Karpas-422 (cell line): Measurements from ENCODE around the gene FCF1. TPM values are rescaled to one million over a fixed set of nuclear protein-coding genes. Genes with fewer than 3 reads are reported as not detected.

Source experiments
- DNase-seq: peaks from one replicate; pipeline ENCODE4 v3.0.0-alpha.2; 2015
- H2AFZ ChIP-seq: fragments of 200-600 bp; sonication (generic); 2 replicates; pipeline ENCODE4 v1.6.1; 2014; ENCODE audit warnings: antibody characterized with exemption, low read length, mixed read lengths
- H3K27ac ChIP-seq: fragments of 200-600 bp; sonication (generic); 2 replicates; pipeline ENCODE4 v1.5.1; 2014; ENCODE audit warnings: mild to moderate bottlenecking, low read length, moderate library complexity
- H3K27me3 ChIP-seq: fragments of 200-600 bp; sonication (generic); 2 replicates; pipeline ENCODE4 v1.6.1; 2014; ENCODE audit warnings: low read length, mixed read lengths
- H3K36me3 ChIP-seq: fragments of 200-600 bp; sonication (generic); 2 replicates; pipeline ENCODE4 v1.6.1; 2014; ENCODE audit warnings: low read length, mixed read lengths; ENCODE audit not compliant: insufficient read depth
- H3K4me1 ChIP-seq: fragments of 200-600 bp; sonication (generic); 2 replicates; pipeline ENCODE4 v1.6.1; 2014; ENCODE audit warnings: mild to moderate bottlenecking, low read length, mixed read lengths
- H3K4me2 ChIP-seq: fragments of 200-600 bp; sonication (generic); 2 replicates; pipeline ENCODE4 v1.6.1; 2014; ENCODE audit warnings: low read length, low read depth, mild to moderate bottlenecking; ENCODE audit not compliant: poor library complexity, severe bottlenecking
- H3K4me3 ChIP-seq: fragments of 200-600 bp; sonication (generic); 2 replicates; pipeline ENCODE4 v1.5.1; 2014; ENCODE audit warnings: mild to moderate bottlenecking, antibody characterized with exemption, low read length, mixed read lengths
- H3K79me2 ChIP-seq: fragments of 200-600 bp; sonication (generic); 2 replicates; pipeline ENCODE4 v1.6.1; 2014; ENCODE audit warnings: mild to moderate bottlenecking, low read length, mixed read lengths
- H3K9ac ChIP-seq: fragments of 200-600 bp; sonication (generic); 2 replicates; pipeline ENCODE4 v1.6.0; 2014; ENCODE audit warnings: low read length
- H3K9me2 ChIP-seq: fragments of 200-600 bp; sonication (generic), shearing (Covaris generic); replicated peaks from 2 replicates; pipeline ENCODE4 v1.6.0; 2014; ENCODE audit warnings: mild to moderate bottlenecking, low read length, moderate library complexity; ENCODE audit not compliant: insufficient read depth
- H3K9me3 ChIP-seq: fragments of 300-700, 200-600 bp; sonication (generic); 2 replicates; pipeline ENCODE4 v1.6.1; 2014; ENCODE audit warnings: low read length, mixed read lengths
- H4K20me1 ChIP-seq: fragments of 200-600 bp; sonication (generic); 2 replicates; pipeline ENCODE4 v1.6.1; 2014; ENCODE audit warnings: mild to moderate bottlenecking, antibody characterized with exemption, low read length, low read depth; ENCODE audit not compliant: insufficient read depth
- total RNA-seq: library from RNA; depleted of rRNA; stranded (reverse); fragments of >200 nt; shearing (Covaris generic); gene quantifications from 2 replicates; pipeline ENCODE4 v1.2.3, GENCODE V29; 2014; ENCODE audit warnings: low replicate concordance

Gene FCF1
- total RNA-seq, 1 experiment from 2014 or later = 46.6 TPM

- H3K27me3 ChIP-seq = no peaks in the 10 kb centered on the region
- no peak overlapping the region for H3K4me2 ChIP-seq
- no peaks in the 10 kb centered on the region for H3K9me2 ChIP-seq
- no peak for DNase-seq
- no peak overlapping the region for H3K9ac ChIP-seq
- peaks cover 10% of the 10 kb centered on the region for H3K79me2 ChIP-seq
- peaks cover 57% of the 10 kb centered on the region for H3K36me3 ChIP-seq
- no peak overlapping the region for H3K4me3 ChIP-seq
- H3K9me3 ChIP-seq = no peaks in the 10 kb centered on the region
- H2AFZ ChIP-seq = no peak overlapping the region
- peaks cover 15% of the 10 kb centered on the region for H3K4me1 ChIP-seq
- no peak overlapping the region for H3K27ac ChIP-seq
- H4K20me1 ChIP-seq = no peaks in the 10 kb centered on the region
Measured at GRCh38 chr14:74733221-74733620, 20.3 kb downstream of the FCF1 start.

- Histone ChIP-seq H2AFZ (no peak overlapping the region), H3K9me3 (no peaks in the 10 kb centered on the region), H3K36me3 (peaks cover 62% of the 10 kb centered on the region)
Measured at GRCh38 chr14:74735125-74735524, 22.2 kb downstream of the FCF1 start.

GRCh38 chr14:74737753-74738325, 24.9 kb downstream of the FCF1 start:
- H3K36me3 ChIP-seq = peaks cover 48% of the 10 kb centered on the region
- no peak overlapping the region for H3K9ac ChIP-seq
- H4K20me1 ChIP-seq = no peaks in the 10 kb centered on the region
- DNase-seq = no peak
- H3K27me3 ChIP-seq = no peaks in the 10 kb centered on the region
- H3K4me2 ChIP-seq = no peak overlapping the region
- H2AFZ ChIP-seq = no peak overlapping the region
- H3K4me1 ChIP-seq = no peaks in the 10 kb centered on the region
- no peak overlapping the region for H3K27ac ChIP-seq
- H3K79me2 ChIP-seq = no peaks in the 10 kb centered on the region
- no peaks in the 10 kb centered on the region for H3K9me2 ChIP-seq
- no peaks in the 10 kb centered on the region for H3K9me3 ChIP-seq
- no peak overlapping the region for H3K4me3 ChIP-seq

More at GRCh38 chr14:74735125-74735524, 22.2 kb downstream of the FCF1 start:
- Histone ChIP-seq H3K27ac (no peak overlapping the region), H4K20me1 (no peaks in the 10 kb centered on the region), H3K4me1 (peaks cover 15% of the 10 kb centered on the region), H3K79me2 (peaks cover 10% of the 10 kb centered on the region), H3K4me3 (no peak overlapping the region), H3K9ac (no peak overlapping the region), H3K9me2 (no peaks in the 10 kb centered on the region), H3K4me2 (no peak overlapping the region), H3K27me3 (no peaks in the 10 kb centered on the region)
- no peak for DNase-seq

- no peaks in the 10 kb centered on the region for H3K27me3 ChIP-seq
Measured at GRCh38 chr14:74739293-74740030, 26.5 kb downstream of the FCF1 start.

GRCh38 chr14:74747237-74747636, 34.3 kb downstream of the FCF1 start:
- Histone ChIP-seq H3K4me2 (no peak overlapping the region), H3K79me2 (no peaks in the 10 kb centered on the region), H3K27me3 (no peaks in the 10 kb centered on the region), H3K4me1 (no peaks in the 10 kb centered on the region), H3K4me3 (no peak overlapping the region), H4K20me1 (no peaks in the 10 kb centered on the region), H2AFZ (no peak overlapping the region), H3K9me2 (no peaks in the 10 kb centered on the region), H3K27ac (no peak overlapping the region), H3K9me3 (no peaks in the 10 kb centered on the region), H3K9ac (no peak overlapping the region), H3K36me3 (no peaks in the 10 kb centered on the region)
- DNase-seq = peak; percentile 33

More at GRCh38 chr14:74739293-74740030, 26.5 kb downstream of the FCF1 start:
- H3K9ac ChIP-seq = no peak overlapping the region
- no peak overlapping the region for H3K4me3 ChIP-seq
- no peak overlapping the region for H3K27ac ChIP-seq
- H3K4me2 ChIP-seq = no peak overlapping the region
- no peak for DNase-seq
- no peaks in the 10 kb centered on the region for H3K9me2 ChIP-seq
- H3K9me3 ChIP-seq = no peaks in the 10 kb centered on the region
- no peak overlapping the region for H2AFZ ChIP-seq
- peaks cover 34% of the 10 kb centered on the region for H3K36me3 ChIP-seq
- no peaks in the 10 kb centered on the region for H3K4me1 ChIP-seq
- no peaks in the 10 kb centered on the region for H3K79me2 ChIP-seq
- no peaks in the 10 kb centered on the region for H4K20me1 ChIP-seq

- Histone ChIP-seq H2AFZ (no peak overlapping the region), H4K20me1 (no peaks in the 10 kb centered on the region)
- DNase-seq = peak; percentile 35
Measured at GRCh38 chr14:74754157-74754556, 41.2 kb downstream of the FCF1 start.

GRCh38 chr14:74754899-74755298, 42.0 kb downstream of the FCF1 start:
- no peak overlapping the region for H3K4me2 ChIP-seq
- H4K20me1 ChIP-seq = no peaks in the 10 kb centered on the region
- no peak overlapping the region for H3K9ac ChIP-seq
- H2AFZ ChIP-seq = no peak overlapping the region
- H3K9me3 ChIP-seq = peaks cover 8% of the 10 kb centered on the region; the same call in 1 of the 2 replicates
- H3K27ac ChIP-seq = no peak overlapping the region
- H3K36me3 ChIP-seq = no peaks in the 10 kb centered on the region
- no peaks in the 10 kb centered on the region for H3K79me2 ChIP-seq
- H3K27me3 ChIP-seq = no peaks in the 10 kb centered on the region
- H3K9me2 ChIP-seq = no peaks in the 10 kb centered on the region
- H3K4me3 ChIP-seq = no peak overlapping the region
- DNase-seq = peak; percentile 34
- no peaks in the 10 kb centered on the region for H3K4me1 ChIP-seq

More at GRCh38 chr14:74754157-74754556, 41.2 kb downstream of the FCF1 start:
- Histone ChIP-seq H3K9me2 (no peaks in the 10 kb centered on the region), H3K4me1 (no peaks in the 10 kb centered on the region), H3K36me3 (no peaks in the 10 kb centered on the region), H3K27ac (no peak overlapping the region), H3K4me2 (no peak overlapping the region), H3K27me3 (no peaks in the 10 kb centered on the region), H3K79me2 (no peaks in the 10 kb centered on the region), H3K9ac (no peak overlapping the region), H3K9me3 (peaks cover 8% of the 10 kb centered on the region; the same call in 1 of the 2 replicates), H3K4me3 (no peak overlapping the region)

GRCh38 chr14:74756326-74756725, 43.4 kb downstream of the FCF1 start:
- H3K36me3 ChIP-seq = no peaks in the 10 kb centered on the region
- H2AFZ ChIP-seq = no peak overlapping the region
- H3K79me2 ChIP-seq = no peaks in the 10 kb centered on the region
- no peak overlapping the region for H3K4me3 ChIP-seq
- H3K9ac ChIP-seq = no peak overlapping the region
- H3K9me3 ChIP-seq = peaks cover 8% of the 10 kb centered on the region; the same call in 1 of the 2 replicates
- DNase-seq = no peak
- no peaks in the 10 kb centered on the region for H3K27me3 ChIP-seq
- no peak overlapping the region for H3K4me2 ChIP-seq
- H3K4me1 ChIP-seq = no peaks in the 10 kb centered on the region
- H4K20me1 ChIP-seq = no peaks in the 10 kb centered on the region
- H3K9me2 ChIP-seq = no peaks in the 10 kb centered on the region
- no peak overlapping the region for H3K27ac ChIP-seq
